ENCODE data around the gene GNAI2.
"Not testable (repeated sequence)": the region's sequence is repeated elsewhere in the genome, so short reads cannot be mapped to it uniquely, and the experiment has no call there.

Gene GNAI2

GRCh38 chr3:50279255-50280016, 43.4 kb downstream of the GNAI2 start:
- no peak for DNase-seq

- not testable (repeated sequence) for DNase-seq
Measured at GRCh38 chr3:50284121-50284520, 48.1 kb downstream of the GNAI2 start.

DNA sequence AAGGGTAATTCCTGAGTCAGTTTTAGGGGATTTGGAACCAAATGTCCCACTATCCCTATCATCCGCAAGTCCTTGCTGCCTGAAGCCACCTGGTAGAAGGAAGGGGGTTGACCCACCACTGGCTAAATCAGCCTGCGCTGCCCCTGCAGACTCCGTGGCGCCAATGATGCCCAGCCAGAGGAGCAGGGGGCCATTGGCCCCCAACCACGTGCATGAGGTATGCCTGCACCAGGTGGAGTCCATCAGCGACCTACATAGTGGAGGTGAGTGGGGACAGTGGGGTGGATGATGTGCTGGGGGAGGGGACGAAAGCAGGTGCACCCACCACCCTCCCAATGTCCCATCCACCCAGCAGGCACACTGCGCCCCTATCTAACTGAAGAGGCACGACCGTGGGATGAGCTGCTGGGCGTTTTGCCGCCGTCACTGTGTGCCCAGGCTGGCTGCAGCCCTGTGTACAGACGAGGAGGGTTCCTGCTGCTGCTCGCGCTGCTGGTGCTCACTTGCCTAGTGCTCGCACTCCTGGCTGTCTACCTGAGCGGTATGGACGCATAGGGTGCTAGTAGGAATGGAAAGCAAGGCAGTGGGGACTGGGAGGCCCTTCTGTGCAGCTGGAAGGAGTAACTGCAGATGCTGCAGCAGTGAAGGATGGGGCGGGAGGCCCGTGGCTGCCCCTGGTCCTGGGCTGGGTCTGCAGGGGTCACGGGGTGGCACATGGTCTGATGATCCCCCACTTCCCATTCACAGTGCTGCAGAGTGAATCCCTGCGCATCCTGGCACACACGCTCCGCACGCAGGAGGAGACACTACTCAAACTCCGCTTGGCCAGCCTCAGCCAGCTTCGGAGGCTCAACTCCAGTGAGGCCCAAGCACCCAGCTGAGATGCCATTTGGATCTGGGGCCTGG, 50.6 kb downstream of the GNAI2 start:
- no peak for DNase-seq

- DNase-seq: no peak
Measured at GRCh38 chr3:50287262-50287661, 51.3 kb downstream of the GNAI2 start.

DNA sequence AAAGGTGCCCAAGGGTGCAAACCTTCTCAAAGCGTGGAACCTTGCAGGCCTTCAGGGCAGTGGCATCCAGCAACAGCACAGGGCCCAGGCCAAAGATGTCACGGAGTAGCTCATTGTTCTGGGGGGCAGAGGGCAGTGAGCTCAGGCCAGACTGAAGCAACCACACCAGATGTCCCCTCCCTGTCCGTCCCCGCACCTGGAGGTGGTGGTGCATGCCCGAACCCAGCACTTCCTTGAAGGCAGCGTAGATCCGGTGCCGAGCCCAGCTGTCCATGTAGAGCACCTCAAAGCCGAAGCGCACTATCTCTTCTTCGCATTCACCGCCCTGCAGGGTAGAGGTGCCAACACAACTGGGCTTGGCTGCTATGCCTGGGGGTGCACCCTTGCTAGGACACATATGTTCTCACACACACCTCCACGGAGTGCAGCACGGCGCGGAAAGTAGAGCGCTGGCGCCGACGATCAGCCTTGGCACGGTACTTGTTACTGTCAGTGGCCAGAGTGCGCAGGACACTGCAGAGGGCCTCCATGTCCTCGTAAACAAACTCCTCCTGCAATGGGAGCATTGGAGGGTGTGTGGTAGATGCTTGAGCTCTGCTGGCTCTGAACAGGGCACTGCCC, 52.5 kb downstream of the GNAI2 start:
- DNase-seq: no peak

DNA sequence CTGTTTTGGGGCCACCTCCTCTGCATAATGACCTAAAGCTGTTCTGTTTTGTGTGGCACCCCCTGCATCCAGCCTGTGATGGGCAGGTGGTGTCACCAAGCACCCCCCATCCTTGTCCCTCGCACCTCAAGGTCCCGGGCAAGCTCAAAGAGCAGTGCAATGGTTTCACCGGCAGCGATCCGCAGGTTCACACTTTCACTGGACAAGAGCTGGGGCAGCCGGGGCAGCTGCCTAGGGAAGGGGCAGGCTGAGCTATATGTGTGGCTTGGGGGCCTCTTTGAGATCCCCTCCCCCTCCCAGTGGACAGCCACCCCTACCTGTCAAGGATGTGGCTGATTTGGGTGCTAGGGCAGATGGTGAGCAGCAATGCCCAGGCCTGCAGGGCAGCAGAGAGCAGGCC, 53.1 kb downstream of the GNAI2 start:
- no peak for DNase-seq

DNA sequence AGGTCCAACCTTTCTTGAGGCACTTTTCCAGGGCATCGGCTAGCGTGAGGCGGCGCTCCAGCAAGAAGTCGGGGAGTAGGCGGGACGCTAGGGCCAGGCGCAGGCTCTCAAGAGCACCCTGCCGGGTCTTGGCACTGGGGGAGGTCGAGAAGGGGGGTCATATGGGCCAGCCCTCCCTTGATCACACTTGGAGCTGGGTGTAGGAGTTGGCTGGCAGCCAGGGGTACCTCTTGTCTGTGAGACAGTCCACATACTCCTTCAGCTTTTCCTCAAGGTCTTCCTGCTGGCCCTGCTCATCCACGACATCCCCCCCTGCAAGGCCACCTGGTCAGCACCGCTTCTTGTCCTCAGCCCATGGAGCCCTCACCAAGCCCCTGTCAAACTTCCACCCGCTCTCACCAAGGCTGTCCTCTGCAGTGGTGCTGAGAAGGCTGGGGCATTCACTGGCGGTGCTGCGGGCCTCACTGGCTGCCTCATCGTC, 54.2 kb downstream of the GNAI2 start:
- DNase-seq: no peak

DNA sequence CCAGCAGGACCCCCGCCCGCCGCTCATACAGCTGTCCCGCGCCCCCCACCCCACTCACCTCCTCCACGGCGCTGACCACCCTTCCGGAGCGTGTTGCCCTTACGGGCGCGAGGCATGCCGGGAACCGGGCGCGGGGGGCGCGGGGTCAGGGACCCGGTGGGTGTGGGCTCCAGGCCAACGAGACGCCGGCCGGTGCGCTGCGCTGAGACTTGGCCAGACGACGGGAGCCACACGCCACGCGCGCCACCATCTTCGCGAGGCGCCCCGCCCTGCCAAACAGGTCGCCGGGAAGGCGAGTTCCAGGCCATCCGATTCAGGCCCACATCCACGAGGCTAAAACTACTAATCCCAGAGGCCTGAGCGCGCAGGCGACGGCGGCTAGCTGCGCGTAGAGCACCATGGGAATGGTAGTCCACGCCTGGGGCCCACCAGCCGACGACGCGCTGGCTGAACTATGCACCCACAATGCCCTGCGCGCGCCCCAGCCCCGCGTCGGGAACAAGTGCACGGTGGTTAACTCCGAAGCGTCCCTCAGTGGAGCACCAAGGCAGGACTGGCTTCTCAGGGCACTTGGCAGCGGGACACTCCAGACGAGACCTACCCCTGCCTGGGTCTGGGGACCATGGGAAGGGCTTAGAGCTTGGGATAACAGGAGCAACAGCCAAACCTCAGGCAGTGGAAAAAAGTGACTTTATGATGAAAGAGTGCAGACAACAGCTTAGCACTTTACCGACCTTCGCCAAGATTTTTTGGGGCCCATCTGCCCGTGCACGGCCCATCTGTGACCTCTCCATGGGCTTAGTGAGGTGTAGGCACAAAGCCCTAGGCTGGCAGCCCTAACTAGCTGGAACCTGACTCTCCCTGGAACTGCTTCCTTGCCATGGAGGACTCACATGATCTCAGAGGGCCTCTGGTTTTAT, 56.4 kb downstream of the GNAI2 start, which contains the start of gene IFRD2:
TSS of gene IFRD2 (minus strand) at position 271 of the 920 bp plus-strand sequence. CDS start at position 116, 155 bp downstream.
- DNase-seq: peak; percentile 72

DNA sequence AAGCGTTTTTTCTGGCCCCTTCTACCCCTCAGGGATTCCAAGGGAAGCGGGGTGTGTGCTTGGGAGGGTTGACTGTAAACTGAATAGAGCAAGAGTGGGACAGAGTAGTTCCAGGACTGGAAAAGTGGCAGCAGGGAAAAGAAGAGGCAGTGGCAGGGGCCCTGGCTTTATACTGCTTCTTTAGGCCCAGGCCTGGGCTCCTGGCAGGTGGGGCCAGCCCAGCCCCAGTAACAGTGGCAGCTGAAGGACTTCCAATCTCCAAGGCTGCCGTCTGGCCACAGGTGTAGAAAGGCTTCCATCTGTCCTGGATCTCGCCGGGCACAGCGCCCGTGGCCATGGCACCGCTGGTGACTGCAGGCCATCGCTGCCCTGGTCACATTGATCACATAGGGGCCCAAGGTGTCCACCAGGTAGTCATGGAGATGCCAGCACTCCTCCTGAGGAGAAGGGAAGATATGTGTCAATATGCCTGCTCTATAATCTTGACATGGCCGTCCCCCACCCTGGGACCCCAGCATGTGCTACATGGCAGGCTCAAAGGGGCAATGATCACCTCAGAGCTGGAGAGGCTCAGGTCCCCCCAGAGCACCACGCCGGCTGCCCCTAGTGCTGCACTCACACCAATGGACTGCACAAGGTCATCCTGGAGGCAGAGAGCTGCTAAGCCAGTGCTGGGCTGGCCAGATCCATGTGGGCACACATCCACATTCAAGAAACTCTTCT, 57.2 kb downstream of the GNAI2 start:
- no peak for DNase-seq

DNA sequence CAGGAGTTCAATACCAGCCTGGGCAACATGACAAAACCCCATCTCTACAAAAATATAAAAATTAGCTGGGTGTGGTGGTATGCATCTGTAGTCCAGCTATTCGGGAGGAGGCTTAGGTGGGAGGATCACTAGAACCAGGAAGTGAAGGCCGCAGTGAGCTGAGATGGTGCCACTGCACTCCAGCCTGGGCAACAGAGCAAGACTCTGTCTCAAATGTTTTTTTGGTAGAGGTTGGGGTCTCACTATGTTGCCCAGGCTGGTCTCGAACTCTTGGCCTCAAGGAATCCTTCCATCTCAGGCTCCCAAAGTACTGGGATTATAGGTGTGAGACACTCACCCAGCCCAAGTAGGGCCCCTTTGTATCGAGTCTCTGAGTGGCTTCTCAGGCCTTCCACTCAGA, 58.1 kb downstream of the GNAI2 start:
- no peak for DNase-seq

GRCh38 chr3:50294492-50295403, 58.7 kb downstream of the GNAI2 start:
- DNase-seq: no peak

- no peak for DNase-seq
Measured at GRCh38 chr3:50295553-50296431, 59.8 kb downstream of the GNAI2 start.

DNA sequence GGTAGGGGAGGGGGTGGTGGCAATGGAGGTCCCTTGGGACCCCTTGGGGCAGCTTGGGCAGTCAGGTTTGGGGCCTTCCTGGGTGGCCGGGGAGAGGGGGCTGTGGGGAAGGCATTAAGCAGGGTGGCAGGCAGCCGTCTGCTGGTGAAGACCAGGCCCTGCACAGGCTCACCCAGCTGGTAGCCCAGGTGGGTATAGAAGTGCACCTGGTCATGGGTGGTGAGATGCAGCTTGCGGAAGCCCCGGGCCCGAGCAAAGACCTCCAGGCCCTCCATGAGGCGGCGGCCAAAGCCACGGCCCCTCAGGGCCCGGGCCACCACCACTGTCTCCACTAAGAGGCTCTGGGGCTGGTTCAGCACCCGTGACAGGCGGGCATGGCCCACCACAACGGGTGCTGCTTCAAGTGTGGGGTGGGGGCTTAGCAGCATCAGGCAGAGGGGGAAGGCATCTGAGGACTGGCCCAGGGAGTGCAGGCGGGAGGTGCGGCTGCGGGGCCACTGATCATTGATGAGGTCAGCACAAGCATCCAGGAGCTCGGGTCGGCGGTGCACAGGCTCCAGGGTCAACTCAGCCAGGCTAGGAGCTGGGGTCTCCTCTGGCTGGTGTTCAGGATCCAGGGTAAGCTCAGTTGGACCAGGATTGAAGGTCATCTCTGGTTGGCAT, 60.8 kb downstream of the GNAI2 start:
- DNase-seq: no peak

DNA sequence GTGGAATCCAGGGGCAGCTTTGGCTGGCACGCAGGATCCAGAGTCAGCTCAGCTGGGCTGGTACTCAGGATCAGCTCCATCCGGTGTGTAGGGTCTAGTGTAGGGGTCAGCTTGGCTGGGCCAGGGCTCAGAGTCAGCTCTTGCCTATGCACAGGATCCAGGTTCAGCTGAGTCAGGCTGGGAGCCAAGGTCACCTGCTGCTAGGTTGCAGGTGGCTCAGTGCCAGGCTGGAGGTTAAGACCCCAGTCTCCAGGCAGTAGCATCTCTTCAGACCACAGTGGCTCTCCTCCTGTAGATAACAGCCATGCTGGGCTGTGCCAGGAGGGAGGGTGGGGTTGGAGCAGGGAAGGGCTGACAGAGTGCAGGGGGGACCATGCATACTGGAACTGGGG, 61.4 kb downstream of the GNAI2 start:
- DNase-seq: no peak

DNA sequence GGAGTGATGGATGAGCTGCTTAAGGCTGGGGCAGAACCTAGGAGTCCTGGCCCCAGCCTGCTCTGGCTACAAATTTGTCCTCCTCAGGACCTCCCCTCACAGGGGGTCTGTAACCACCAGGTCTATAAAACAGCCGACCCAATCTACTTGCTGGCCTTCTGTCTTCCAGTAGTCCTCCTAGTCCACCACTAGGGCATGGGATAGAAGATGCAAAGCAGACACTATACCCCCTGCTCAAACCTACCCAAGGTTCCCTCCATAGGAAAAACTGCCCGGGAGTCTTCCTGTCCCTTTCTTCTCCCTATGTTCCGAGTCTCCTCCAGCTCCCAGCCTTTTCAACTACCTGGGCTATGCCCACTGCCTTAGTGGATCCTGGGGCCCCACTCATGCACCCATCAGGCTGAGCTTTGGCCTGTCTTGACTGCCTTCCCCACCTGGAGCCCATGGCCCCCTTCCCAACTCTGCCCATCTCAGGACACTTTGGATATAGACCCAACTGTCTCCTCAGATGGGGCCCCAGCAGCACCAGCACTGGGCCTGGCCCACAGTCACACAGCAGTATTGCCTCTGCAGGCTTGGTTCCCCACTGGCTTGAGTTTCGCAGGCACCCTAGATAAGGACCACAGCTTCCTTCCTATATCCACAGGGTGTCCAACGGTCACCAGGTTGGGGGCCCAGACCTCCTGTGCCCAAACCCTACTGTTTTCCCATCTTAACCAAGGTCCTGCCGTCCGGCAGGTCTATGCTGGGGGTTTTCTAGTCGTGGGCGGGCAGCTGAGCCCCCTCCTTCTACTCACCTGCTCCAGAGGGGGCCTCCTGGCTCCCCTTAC, 62.1 kb downstream of the GNAI2 start:
- DNase-seq: no peak

DNA sequence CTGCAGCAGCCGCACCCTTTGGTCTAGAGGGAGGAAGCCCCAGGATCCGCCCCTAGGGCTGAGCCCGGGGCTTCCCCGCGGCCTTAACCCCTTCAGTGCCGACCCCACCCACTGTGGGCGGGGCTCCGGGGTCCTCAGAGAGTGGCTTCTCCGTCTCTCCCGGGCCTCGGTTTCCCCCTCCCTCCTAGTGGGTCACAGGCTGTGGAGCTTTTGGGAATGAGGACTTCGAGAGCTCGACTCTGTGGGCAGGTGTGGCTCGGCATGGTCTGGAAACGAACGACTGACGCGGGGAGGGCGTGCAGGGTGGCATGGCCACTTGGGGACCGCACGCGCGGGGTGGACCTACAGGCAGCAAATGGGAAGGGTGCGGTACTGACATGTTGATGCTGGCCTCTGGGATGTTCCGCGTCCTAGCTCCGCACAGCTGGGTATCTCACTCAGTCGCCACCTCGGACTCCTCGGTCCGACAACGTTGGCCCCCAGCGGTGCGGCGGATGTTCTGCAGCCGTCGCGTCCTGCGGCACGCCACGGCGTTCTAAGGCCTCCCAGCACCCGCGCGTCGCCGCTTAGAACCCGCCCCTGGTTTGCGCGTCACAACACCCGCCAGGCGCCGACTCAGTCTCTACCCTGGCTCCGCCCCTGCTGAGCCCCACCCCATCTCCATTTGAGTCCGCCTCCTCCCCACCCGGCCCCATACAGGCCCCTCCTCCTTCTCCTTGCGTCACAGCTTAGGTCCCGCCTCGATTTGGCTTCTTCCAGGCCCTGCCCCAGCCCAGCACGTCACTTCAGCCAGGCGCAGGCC, 63.0 kb downstream of the GNAI2 start, which contains the start of the genes HYAL3 and NAA80:
TSS of gene HYAL3 (minus strand) at position 570 of the 802 bp plus-strand sequence. CDS start 3,803 bp downstream, outside the sequence.
TSS of gene NAA80 (minus strand) at position 570 of the 802 bp plus-strand sequence. CDS start 1,942 bp downstream, outside the sequence.
- peak; percentile 73 for DNase-seq

DNA sequence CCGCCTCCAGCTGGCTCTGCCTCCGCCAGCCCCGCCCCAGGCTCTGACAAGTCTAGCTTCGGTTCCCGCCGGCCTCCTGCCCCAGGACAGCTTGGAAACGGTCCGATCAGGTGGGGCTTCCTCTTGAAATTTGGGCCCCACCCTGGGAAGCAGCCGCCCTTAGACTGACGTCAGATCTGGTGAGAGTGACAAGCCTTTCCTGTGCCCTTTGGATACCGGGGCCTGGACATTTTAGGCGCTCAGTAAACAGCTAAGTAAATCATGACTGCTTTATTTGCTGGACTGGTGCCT, 63.6 kb downstream of the GNAI2 start:
- no peak for DNase-seq

All from NCI-H2081 treated with DMSO at 0.1 percent for 48 hours (cell line).